Activated CD4-positive, alpha-beta T cell treated with anti-CD3 and anti-CD28 coated beads, Interleukin-2, amount 10 ng/mL, durations not matched to agents 7 days and 5 days (primary cell): Measurements from ENCODE around the gene TAS2R1. TPM values are rescaled to one million over a fixed set of nuclear protein-coding genes. Genes with fewer than 3 reads are reported as not detected.
"Not testable (repeated sequence)": the region's sequence is repeated elsewhere in the genome, so short reads cannot be mapped to it uniquely, and the experiment has no call there.

Experiments used
- CTCF ChIA-PET: fragments of 350-600 bp; sonication (Branson Sonifier 250); formaldehyde crosslinking; loops from one replicate; lab custom pipeline; 2021; ENCODE audit warnings: antibody characterized with exemption; lab: Charles Lee
- POLR2A ChIA-PET: fragments of 350-600 bp; sonication (Branson Sonifier 250); formaldehyde crosslinking; loops from one replicate; lab custom pipeline; 2021; ENCODE audit warnings: antibody characterized with exemption; lab: Charles Lee
- DNase-seq: peaks from one replicate; pipeline ENCODE4 v3.0.0-alpha.2; 2020
- H3K27ac Mint-ChIP-seq: one replicate; pipeline ENCODE4 v1.8.0; 2021; ENCODE audit warnings: mild to moderate bottlenecking, moderate library complexity, mixed read lengths
- H3K27me3 Mint-ChIP-seq: one replicate; pipeline ENCODE4 v1.8.0; 2021; ENCODE audit warnings: mixed read lengths
- H3K36me3 Mint-ChIP-seq: one replicate; pipeline ENCODE4 v1.8.0; 2021; ENCODE audit warnings: low read depth, mixed read lengths
- H3K4me1 Mint-ChIP-seq: one replicate; pipeline ENCODE4 v1.8.0; 2021; ENCODE audit warnings: mixed read lengths
- H3K4me3 Mint-ChIP-seq: one replicate; pipeline ENCODE4 v1.8.0; 2021; ENCODE audit warnings: mild to moderate bottlenecking, moderate library complexity, mixed read lengths
- H3K9me3 Mint-ChIP-seq: one replicate; pipeline ENCODE4 v1.8.0; 2021; ENCODE audit warnings: mixed read lengths
- total RNA-seq, 2 experiments: library from RNA; stranded (reverse); gene quantifications; one replicate each; pipeline ENCODE4 v1.2.3, GENCODE V29; 2021

The TAS2R1 gene
- total RNA-seq, 2 experiments from 2014 or later, result not detected

GRCh38 chr5:9597322-9597721, 32.8 kb downstream of the TAS2R1 start:
- H3K27ac Mint-ChIP-seq, H3K9me3 Mint-ChIP-seq, H3K36me3 Mint-ChIP-seq, DNase-seq, H3K4me1 Mint-ChIP-seq, H3K27me3 Mint-ChIP-seq, POLR2A ChIA-PET, H3K4me3 Mint-ChIP-seq, CTCF ChIA-PET: not testable (repeated sequence)

GRCh38 chr5:9596824-9597223, 33.3 kb downstream of the TAS2R1 start:
- no peaks in the 10 kb centered on the region for H3K4me1 Mint-ChIP-seq
- POLR2A ChIA-PET, result no interaction called here
- no peak overlapping the region for H3K27ac Mint-ChIP-seq
- DNase-seq, result no peak
- no peak overlapping the region for H3K4me3 Mint-ChIP-seq
- no peaks in the 10 kb centered on the region for H3K36me3 Mint-ChIP-seq
- CTCF ChIA-PET, result no interaction called here
- H3K27me3 Mint-ChIP-seq, result no peaks in the 10 kb centered on the region
- no peaks in the 10 kb centered on the region for H3K9me3 Mint-ChIP-seq

- Mint-ChIP-seq H3K4me1 (no peaks in the 10 kb centered on the region), H3K4me3 (no peak overlapping the region), H3K36me3 (no peaks in the 10 kb centered on the region), H3K27ac (no peak overlapping the region), H3K27me3 (no peaks in the 10 kb centered on the region), H3K9me3 (no peaks in the 10 kb centered on the region)
- POLR2A ChIA-PET, result no interaction called here
- CTCF ChIA-PET, result no interaction called here
- no peak for DNase-seq
Measured at GRCh38 chr5:9596171-9596780, 33.9 kb downstream of the TAS2R1 start.

- no peaks in the 10 kb centered on the region for H3K4me1 Mint-ChIP-seq
- no peaks in the 10 kb centered on the region for H3K9me3 Mint-ChIP-seq
- CTCF ChIA-PET, result no interaction called here
- no peak overlapping the region for H3K27ac Mint-ChIP-seq
- H3K4me3 Mint-ChIP-seq, result no peak overlapping the region
- H3K36me3 Mint-ChIP-seq, result no peaks in the 10 kb centered on the region
- POLR2A ChIA-PET, result no interaction called here
- H3K27me3 Mint-ChIP-seq, result no peaks in the 10 kb centered on the region
- no peak for DNase-seq
Measured at GRCh38 chr5:9594913-9595312, 35.2 kb downstream of the TAS2R1 start.

GRCh38 chr5:9589049-9589835, 40.9 kb downstream of the TAS2R1 start:
- H3K4me1 Mint-ChIP-seq, result no peaks in the 10 kb centered on the region
- no peaks in the 10 kb centered on the region for H3K27me3 Mint-ChIP-seq
- ChIA-PET POLR2A (no interaction called here), CTCF (no interaction called here)
- H3K27ac Mint-ChIP-seq, result no peak overlapping the region
- H3K9me3 Mint-ChIP-seq, result peaks cover 2% of the 10 kb centered on the region
- H3K36me3 Mint-ChIP-seq, result no peaks in the 10 kb centered on the region
- DNase-seq, result no peak
- H3K4me3 Mint-ChIP-seq, result no peak overlapping the region

- H3K27ac Mint-ChIP-seq, result no peak overlapping the region
- peaks cover 2% of the 10 kb centered on the region for H3K9me3 Mint-ChIP-seq
- no peaks in the 10 kb centered on the region for H3K36me3 Mint-ChIP-seq
- H3K4me3 Mint-ChIP-seq, result no peak overlapping the region
- no peaks in the 10 kb centered on the region for H3K4me1 Mint-ChIP-seq
- ChIA-PET POLR2A (no interaction called here), CTCF (no interaction called here)
- no peaks in the 10 kb centered on the region for H3K27me3 Mint-ChIP-seq
- DNase-seq, result no peak
Measured at GRCh38 chr5:9588254-9588653, 41.9 kb downstream of the TAS2R1 start.

- Mint-ChIP-seq H3K4me1 (no peaks in the 10 kb centered on the region), H3K36me3 (no peaks in the 10 kb centered on the region), H3K9me3 (peaks cover 2% of the 10 kb centered on the region), H3K27ac (no peak overlapping the region), H3K4me3 (no peak overlapping the region), H3K27me3 (no peaks in the 10 kb centered on the region)
- ChIA-PET POLR2A (no interaction called here), CTCF (no interaction called here)
- DNase-seq, result no peak
Measured at GRCh38 chr5:9587135-9587534, 43.0 kb downstream of the TAS2R1 start.

GRCh38 chr5:9582406-9582805, 47.7 kb downstream of the TAS2R1 start:
- Mint-ChIP-seq H3K4me1 (no peaks in the 10 kb centered on the region), H3K9me3 (peaks cover 2% of the 10 kb centered on the region)

More at GRCh38 chr5:9582406-9582805, 47.7 kb downstream of the TAS2R1 start:
- H3K27ac Mint-ChIP-seq, result no peak overlapping the region
- no peak overlapping the region for H3K4me3 Mint-ChIP-seq
- no peak for DNase-seq
- no peaks in the 10 kb centered on the region for H3K27me3 Mint-ChIP-seq
- H3K36me3 Mint-ChIP-seq, result no peaks in the 10 kb centered on the region
- ChIA-PET CTCF (no interaction called here), POLR2A (no interaction called here)

Other genes with a start within 250 kb of the TAS2R1 start
- gene SEMA5A, start 84.3 kb downstream of the TAS2R1 start, total RNA-seq, result under 1 TPM; 0.12 TPM